Psoas muscle (tissue), 8 donors: ENCODE results near the gene MBTPS1. TPM values are rescaled to one million over a fixed set of nuclear protein-coding genes. Genes with fewer than 3 reads are reported as not detected.

Source experiments
- ATAC-seq, 4 donors: fragments of 200-7000 bp; cut with Tn5 transposase; one replicate each; pipeline ENCODE4 v1.9.1; 2020; ENCODE audit warnings: moderate library complexity in 3 of 4, mild to moderate bottlenecking in 2 of 4
- DNase-seq, 2 donors: peaks; one replicate each; pipeline ENCODE4 v3.0.0-alpha.2; 2020
- H3K27ac ChIP-seq: fragments of 200-600 bp; one replicate; pipeline ENCODE4 v1.8.0; 2022
- H3K27me3 ChIP-seq, 3 donors: fragments of 200-600 bp in 1 of 3; one replicate each; pipeline versions ENCODE4 v1.6.1 to v1.8.0; 2013 to 2022; ENCODE audit warnings: low read length in 2 of 3, mild to moderate bottlenecking in 2 of 3, moderate library complexity in 1 of 3; ENCODE audit not compliant: insufficient read depth in 3 of 3
- H3K36me3 ChIP-seq, 2 donors: fragments of 200-600 bp in 1 of 2; one replicate each; pipeline versions ENCODE4 v1.6.1 to v1.8.0; 2013 to 2022; ENCODE audit warnings: low read depth in 1 of 2, mild to moderate bottlenecking in 1 of 2, moderate library complexity in 1 of 2; ENCODE audit not compliant: insufficient read depth in 1 of 2
- H3K4me1 ChIP-seq: fragments of 200-600 bp; one replicate; pipeline ENCODE4 v1.8.0; 2022
- H3K4me3 ChIP-seq: fragments of 200-600 bp; one replicate; pipeline ENCODE4 v1.8.0; 2022; ENCODE audit warnings: mild to moderate bottlenecking
- H3K9me3 ChIP-seq: fragments of 200-600 bp; one replicate; pipeline ENCODE4 v1.8.0; 2022
- WGBS, 3 donors: extraction: QIAGEN DNeasy Blood & Tissue Kit; methylation state at CpG; one replicate each; pipeline versions ENCODE4 v1.1.6 to v1.1.7; 2013; 5-methylcytosine and 5-hydroxymethylcytosine counted together
- intact Hi-C, 2 donors: fragments of 100-400 bp; cut with DNase I; formaldehyde crosslinking; loops; one replicate each; pipeline versions ENCODE4 v1.11.0 to v1.14.2; 2022
- polyA plus RNA-seq, 3 donors: library from polyadenylated mRNA; stranded (reverse); fragments of 200-250 nt; gene quantifications; one replicate each; pipeline ENCODE4 v1.2.3, GENCODE V29; 2013
- total RNA-seq, 4 donors: library from RNA; stranded (reverse); fragmentation: NEBNext Ultra II Directional in 2 of 4; extraction: Animal tissue kit (Norgen Biotek cat#: 25700) in 2 of 4; gene quantifications; one replicate each; pipeline versions ENCODE4 v1.2.1 to v1.2.4, GENCODE V29; 2021 to 2023
- TF ChIP-seq, protein P1 (sequence below): fragments of 200-600 bp; IDR thresholded peaks from one replicate; pipeline ENCODE4 v1.8.0; 2022; ENCODE audit warnings: antibody characterized with exemption
- donor health status: healthy with polysubstance abuse.
- donor health status: DM: no; HTN: no; CAD: no; lungs with moderate emphysema.
- donor health status: Bipolar disorder and iron deficiency.
- donor health status: healthy.
- donor health status: DM: yes; HTN: yes; CAD: no.
- donor health status: DM: no; HTN: no; CAD: no.
- donor health status: DM: no; HTN: no; CAD: no.
- donor health status: DM: yes; HTN: yes; CAD: no.

Gene MBTPS1
- total and polyA plus RNA-seq, 7 donors = 18.6 to 31.8 (median 28.8) TPM

DNA sequence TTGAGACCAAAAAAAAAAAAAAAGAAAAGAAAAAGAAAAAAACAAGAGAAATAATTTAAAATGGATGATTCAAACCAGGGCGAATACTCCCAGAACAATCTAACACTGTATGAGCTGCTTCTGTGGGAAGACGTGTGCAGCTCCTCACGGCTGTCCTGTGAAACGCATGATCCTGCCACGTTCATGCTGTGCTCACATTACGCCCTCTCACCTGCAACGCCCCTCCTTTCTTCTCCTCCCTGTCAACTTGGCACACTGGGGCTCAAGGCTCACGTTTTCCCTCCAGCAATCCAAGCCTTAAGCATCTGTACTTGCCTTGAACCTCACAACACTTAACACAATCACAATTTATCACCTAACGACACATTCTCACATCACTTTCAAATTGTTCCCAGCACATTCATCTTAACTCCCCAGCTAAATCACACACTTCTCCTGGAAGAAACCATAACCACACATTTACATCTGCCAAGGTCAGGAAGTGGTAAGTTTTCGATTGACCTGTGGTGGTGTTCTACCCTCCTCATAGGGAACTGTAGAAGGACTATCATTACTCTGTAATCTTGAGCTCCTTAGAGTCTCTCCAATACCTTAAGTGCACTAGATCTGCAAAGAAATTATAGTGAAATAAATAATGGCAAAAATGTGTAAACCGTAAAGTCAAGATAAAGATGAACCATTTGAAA, 29.1 kb downstream of the MBTPS1 start:
- ATAC-seq (no peak), DNase-seq (no peak)
- Histone ChIP-seq H3K9me3 (no peaks in the 10 kb centered on the region), H3K27me3 (no peaks in the 10 kb centered on the region), H3K4me1 (no peaks in the 10 kb centered on the region), H3K36me3 (peaks cover 18 to 98% of the 10 kb centered on the region in 2 donors), H3K4me3 (no peak overlapping the region), H3K27ac (no peak overlapping the region)
- intact Hi-C loops = loop anchor here in 1 of 2 donors (5.0 kb wide), 1 partner anchor 90 kb away; no protein-coding TSS in a partner anchor
- TF ChIP-seq, protein P1, sequence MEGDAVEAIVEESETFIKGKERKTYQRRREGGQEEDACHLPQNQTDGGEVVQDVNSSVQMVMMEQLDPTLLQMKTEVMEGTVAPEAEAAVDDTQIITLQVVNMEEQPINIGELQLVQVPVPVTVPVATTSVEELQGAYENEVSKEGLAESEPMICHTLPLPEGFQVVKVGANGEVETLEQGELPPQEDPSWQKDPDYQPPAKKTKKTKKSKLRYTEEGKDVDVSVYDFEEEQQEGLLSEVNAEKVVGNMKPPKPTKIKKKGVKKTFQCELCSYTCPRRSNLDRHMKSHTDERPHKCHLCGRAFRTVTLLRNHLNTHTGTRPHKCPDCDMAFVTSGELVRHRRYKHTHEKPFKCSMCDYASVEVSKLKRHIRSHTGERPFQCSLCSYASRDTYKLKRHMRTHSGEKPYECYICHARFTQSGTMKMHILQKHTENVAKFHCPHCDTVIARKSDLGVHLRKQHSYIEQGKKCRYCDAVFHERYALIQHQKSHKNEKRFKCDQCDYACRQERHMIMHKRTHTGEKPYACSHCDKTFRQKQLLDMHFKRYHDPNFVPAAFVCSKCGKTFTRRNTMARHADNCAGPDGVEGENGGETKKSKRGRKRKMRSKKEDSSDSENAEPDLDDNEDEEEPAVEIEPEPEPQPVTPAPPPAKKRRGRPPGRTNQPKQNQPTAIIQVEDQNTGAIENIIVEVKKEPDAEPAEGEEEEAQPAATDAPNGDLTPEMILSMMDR = no peak
- 69 to 86% (median 77%) methylated on average over 11 of the region's 11 CpGs for WGBS, 3 donors

- no peak for DNase-seq
- Histone ChIP-seq H3K4me1 (no peaks in the 10 kb centered on the region), H3K9me3 (no peaks in the 10 kb centered on the region), H3K27me3 (no peaks in the 10 kb centered on the region), H3K27ac (no peak overlapping the region), H3K4me3 (no peak overlapping the region), H3K36me3 (peaks cover 18 to 98% of the 10 kb centered on the region in 2 donors)
- WGBS, 3 donors = 82 to 92% (median 83%) methylated on average over 12 of the region's 12 CpGs
- TF ChIP-seq, protein P1 = no peak
- no peak for ATAC-seq
- intact Hi-C loops = loop anchor here in 1 of 2 donors (5.0 kb wide), 1 partner anchor 90 kb away; no protein-coding TSS in a partner anchor
These were observed 29.7 kb downstream of the MBTPS1 start for GRCh38 chr16:84087001-84087400.

- TF ChIP-seq, protein P1 = no peak
- ATAC-seq = no peak
- Histone ChIP-seq H3K27ac (no peak overlapping the region), H3K36me3 (peaks cover 18 to 98% of the 10 kb centered on the region in 2 donors), H3K9me3 (no peaks in the 10 kb centered on the region), H3K27me3 (no peaks in the 10 kb centered on the region), H3K4me1 (no peaks in the 10 kb centered on the region), H3K4me3 (no peak overlapping the region)
- intact Hi-C loops = loop anchor here in 1 of 2 donors (5.0 kb wide), 1 partner anchor 91 kb away; no protein-coding TSS in a partner anchor
- DNase-seq = no peak
- WGBS, 3 donors = 55 to 67% (median 61%) methylated on average over 11 of the region's 11 CpGs
These were observed 30.4 kb downstream of the MBTPS1 start for GRCh38 chr16:84086341-84086740.

DNA sequence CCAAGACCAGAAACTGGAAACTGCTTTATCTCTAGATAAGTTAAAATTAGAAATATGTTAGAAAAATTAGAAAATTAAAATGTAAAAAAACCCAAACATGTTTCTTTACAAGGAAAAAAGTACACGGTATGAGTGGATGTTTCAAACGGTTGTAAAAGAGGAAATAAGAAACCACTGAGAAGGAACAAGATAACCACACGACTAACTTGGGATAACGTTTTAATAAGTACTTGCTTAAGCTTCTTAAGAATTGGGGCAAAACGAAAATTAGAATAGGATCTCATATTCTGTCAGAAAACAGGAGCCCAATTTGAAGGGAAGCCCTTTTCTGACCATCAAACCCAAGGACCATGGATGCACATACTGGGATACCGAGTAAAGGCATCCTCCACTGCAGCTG, 31.0 kb downstream of the MBTPS1 start:
- Histone ChIP-seq H3K9me3 (no peaks in the 10 kb centered on the region), H3K36me3 (peaks cover 18 to 98% of the 10 kb centered on the region in 2 donors), H3K4me1 (no peaks in the 10 kb centered on the region), H3K27ac (no peak overlapping the region), H3K27me3 (no peaks in the 10 kb centered on the region), H3K4me3 (no peak overlapping the region)
- 66 to 75% (median 68%) methylated on average over 6 of the region's 6 CpGs for WGBS, 3 donors
- intact Hi-C loops = loop anchor here in 1 of 2 donors (5.0 kb wide), 1 partner anchor 92 kb away; no protein-coding TSS in a partner anchor
- DNase-seq (no peak), ATAC-seq (no peak)
- TF ChIP-seq, protein P1 = no peak
